ES-I3 (cell line): ENCODE measurements around the gene ATP7A.

Experiments
- H3K36me3 ChIP-seq: 2 replicates; pipeline ENCODE4 v1.6.1; 2013; ENCODE audit warnings: mild to moderate bottlenecking, low read length, control low read depth, moderate library complexity; ENCODE audit not compliant: insufficient read depth
- H3K4me1 ChIP-seq: 2 replicates; pipeline ENCODE4 v1.6.1; 2013; ENCODE audit warnings: mild to moderate bottlenecking, control low read depth, low read length; ENCODE audit not compliant: insufficient read depth
- H3K9ac ChIP-seq: 2 replicates; pipeline ENCODE4 v1.6.1; 2013; ENCODE audit warnings: low read depth, mild to moderate bottlenecking, low read length, moderate library complexity
- H3K9me3 ChIP-seq: 2 replicates; pipeline ENCODE4 v1.6.1; 2013; ENCODE audit warnings: mild to moderate bottlenecking, low read length, moderate library complexity; ENCODE audit not compliant: control insufficient read depth, insufficient read depth

Gene ATP7A

DNA sequence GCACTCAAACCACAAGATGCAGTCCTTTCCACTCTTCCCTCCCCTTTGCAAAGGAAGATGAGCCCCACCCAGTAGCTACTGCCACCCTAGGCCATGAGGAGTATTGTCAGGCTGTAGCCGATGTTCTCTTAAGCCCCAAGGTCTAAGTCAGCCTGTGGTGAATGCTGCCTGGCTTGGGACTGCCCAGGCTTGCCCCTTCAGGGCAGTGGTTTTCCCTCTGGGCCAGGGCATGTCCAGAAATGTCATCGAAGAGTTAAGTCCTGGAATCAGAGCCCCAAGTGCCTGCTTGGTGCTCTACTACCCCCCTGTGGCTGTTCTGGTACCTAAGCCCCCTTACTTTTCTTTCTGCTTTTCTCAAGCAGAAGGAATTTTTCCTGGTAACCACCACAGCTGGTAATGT is 181.8 kb downstream of the ATP7A start:
- Histone ChIP-seq H3K4me1 (peaks cover 13% of the 10 kb centered on the region; the same call in 1 of the 2 replicates), H3K36me3 (no peaks in the 10 kb centered on the region), H3K9ac (peak overlapping the region; percentile 5; the same call in 1 of the 2 replicates), H3K9me3 (no peaks in the 10 kb centered on the region)

GRCh38 chrX:78098108-78098507 is 187.6 kb downstream of the ATP7A start:
- Histone ChIP-seq H3K36me3 (no peaks in the 10 kb centered on the region), H3K9ac (no peak overlapping the region), H3K4me1 (no peaks in the 10 kb centered on the region), H3K9me3 (no peaks in the 10 kb centered on the region)
